ENCODE results near the gene CIART.

Gene CIART

GRCh38 chr1:150262388-150263320, 19.7 kb upstream of the CIART start:
- 86 to 96% methylated on average over 6 of the region's 6 CpGs for WGBS, 2 experiments
- Histone ChIP-seq H3K27ac (ENCODE audit: insufficient read depth, low read depth, low read length, poor library complexity, severe bottlenecking) (no peak overlapping the region), H3K4me3 (ENCODE audit: insufficient read depth, low read depth, low read length) (no peak overlapping the region), H3K4me1 (ENCODE audit: control insufficient read depth, insufficient read depth, low read length) (peaks cover 3% of the 10 kb centered on the region), H3K27me3 (ENCODE audit: control insufficient read depth, insufficient read depth, low read length, poor library complexity, severe bottlenecking) (no peaks in the 10 kb centered on the region), H3K9me3 (ENCODE audit: control insufficient read depth, low read length) (no peaks in the 10 kb centered on the region), H3K36me3 (ENCODE audit: control insufficient read depth, insufficient read depth, low read length) (peaks cover 41% of the 10 kb centered on the region)

GRCh38 chr1:150263549-150263948, 18.8 kb upstream of the CIART start:
- H3K27me3 ChIP-seq (ENCODE audit: control insufficient read depth, insufficient read depth, low read length, poor library complexity, severe bottlenecking): no peaks in the 10 kb centered on the region
- WGBS, 2 experiments: 88 to 94% methylated on average over 6 of the region's 6 CpGs
- H3K27ac ChIP-seq (ENCODE audit: insufficient read depth, low read depth, low read length, poor library complexity, severe bottlenecking): no peak overlapping the region
- no peaks in the 10 kb centered on the region for H3K9me3 ChIP-seq (ENCODE audit: control insufficient read depth, low read length)
- H3K4me3 ChIP-seq (ENCODE audit: insufficient read depth, low read depth, low read length): no peak overlapping the region
- H3K4me1 ChIP-seq (ENCODE audit: control insufficient read depth, insufficient read depth, low read length): peaks cover 7% of the 10 kb centered on the region
- H3K36me3 ChIP-seq (ENCODE audit: control insufficient read depth, insufficient read depth, low read length): peaks cover 41% of the 10 kb centered on the region

GRCh38 chr1:150267896-150268295, 14.5 kb upstream of the CIART start:
- Histone ChIP-seq H3K9me3 (ENCODE audit: control insufficient read depth, low read length) (no peaks in the 10 kb centered on the region), H3K27me3 (ENCODE audit: control insufficient read depth, insufficient read depth, low read length, poor library complexity, severe bottlenecking) (no peaks in the 10 kb centered on the region), H3K36me3 (ENCODE audit: control insufficient read depth, insufficient read depth, low read length) (peaks cover 26% of the 10 kb centered on the region), H3K4me1 (ENCODE audit: control insufficient read depth, insufficient read depth, low read length) (peaks cover 12% of the 10 kb centered on the region), H3K27ac (ENCODE audit: insufficient read depth, low read depth, low read length, poor library complexity, severe bottlenecking) (no peak overlapping the region), H3K4me3 (ENCODE audit: insufficient read depth, low read depth, low read length) (peak overlapping the region; percentile 89)
- WGBS, 2 experiments: 50 to 56% methylated on average over 6 of the region's 6 CpGs

GRCh38 chr1:150268340-150268704, 14.0 kb upstream of the CIART start:
- Histone ChIP-seq H3K27ac (ENCODE audit: insufficient read depth, low read depth, low read length, poor library complexity, severe bottlenecking) (peak overlapping the region; percentile 86), H3K27me3 (ENCODE audit: control insufficient read depth, insufficient read depth, low read length, poor library complexity, severe bottlenecking) (no peaks in the 10 kb centered on the region), H3K4me1 (ENCODE audit: control insufficient read depth, insufficient read depth, low read length) (peaks cover 16% of the 10 kb centered on the region), H3K9me3 (ENCODE audit: control insufficient read depth, low read length) (no peaks in the 10 kb centered on the region), H3K36me3 (ENCODE audit: control insufficient read depth, insufficient read depth, low read length) (peaks cover 23% of the 10 kb centered on the region), H3K4me3 (ENCODE audit: insufficient read depth, low read depth, low read length) (peak overlapping the region; percentile 89)
- 0% methylated on average over 21 of the region's 21 CpGs for WGBS, 2 experiments

DNA sequence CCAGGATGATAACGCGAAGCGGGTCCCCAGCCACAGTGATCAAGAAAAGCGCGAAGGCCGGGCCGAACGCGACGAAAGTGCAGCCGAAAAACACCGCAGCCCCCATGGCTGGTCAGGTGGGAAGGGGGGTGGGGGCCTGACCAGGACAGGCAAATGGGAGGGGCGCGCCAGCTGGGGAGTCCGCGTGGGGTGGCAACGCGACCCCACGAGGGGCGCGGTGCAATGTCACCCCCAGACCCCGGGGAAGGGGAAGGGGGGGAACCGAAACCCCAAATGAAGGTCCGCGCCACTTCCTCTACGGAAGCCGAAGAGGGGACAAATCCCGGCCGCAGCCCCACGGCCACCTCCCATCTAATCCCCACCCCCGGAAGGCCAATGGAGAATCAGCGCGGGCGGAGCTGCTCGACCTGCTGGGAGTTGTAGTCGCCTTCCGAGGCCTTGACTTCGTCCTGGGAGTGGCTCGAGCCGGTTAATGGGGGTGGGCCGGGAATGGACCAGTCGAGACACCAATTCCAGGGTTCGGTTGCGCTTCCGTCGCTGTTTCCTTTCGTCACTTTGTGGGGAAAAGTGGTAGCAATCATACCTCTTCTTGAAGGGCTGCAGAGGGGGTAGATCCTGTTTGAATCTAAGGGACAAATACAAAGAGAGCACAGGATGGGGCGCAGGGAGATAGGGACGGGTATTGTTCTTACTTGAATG, 13.5 kb upstream of the CIART start, which contains the start of gene APH1A:
TSS of gene APH1A (minus strand) at position 312 of the 699 bp plus-strand sequence. CDS start at position 106, 206 bp downstream.
- WGBS, 2 experiments: 1% methylated on average over 49 of the region's 49 CpGs
- Histone ChIP-seq H3K4me3 (ENCODE audit: insufficient read depth, low read depth, low read length) (peak within 1 kb of the TSS; percentile 89), H3K9me3 (ENCODE audit: control insufficient read depth, low read length) (no peaks in the 10 kb centered on the region), H3K27ac (ENCODE audit: insufficient read depth, low read depth, low read length, poor library complexity, severe bottlenecking) (peak within 1 kb of the TSS; percentile 86), H3K4me1 (ENCODE audit: control insufficient read depth, insufficient read depth, low read length) (peaks cover 19% of the 10 kb centered on the region), H3K36me3 (ENCODE audit: control insufficient read depth, insufficient read depth, low read length) (peaks cover 18% of the 10 kb centered on the region), H3K27me3 (ENCODE audit: control insufficient read depth, insufficient read depth, low read length, poor library complexity, severe bottlenecking) (no peaks in the 10 kb centered on the region)

DNA sequence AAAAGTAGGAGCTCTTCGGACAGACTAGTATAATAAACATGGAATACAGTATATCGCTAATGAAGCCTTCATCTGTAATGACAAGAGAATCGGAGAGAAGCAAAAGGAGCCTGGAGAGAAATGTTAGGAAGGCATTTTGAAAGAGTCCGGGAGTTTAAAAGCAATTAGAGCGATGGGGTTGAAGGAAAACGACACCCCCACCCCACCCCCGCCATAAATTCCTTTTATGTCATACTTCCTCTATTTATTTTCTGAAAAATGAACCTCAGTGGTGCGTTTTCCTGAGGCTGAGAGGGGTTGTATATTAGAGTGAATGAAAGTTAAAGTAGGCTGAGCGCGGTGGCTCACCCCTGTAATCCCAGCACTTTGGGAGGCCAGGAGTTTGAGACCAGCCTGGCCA, 12.9 kb upstream of the CIART start:
- H3K9me3 ChIP-seq (ENCODE audit: control insufficient read depth, low read length): no peaks in the 10 kb centered on the region
- peak overlapping the region; percentile 89 for H3K4me3 ChIP-seq (ENCODE audit: insufficient read depth, low read depth, low read length)
- H3K4me1 ChIP-seq (ENCODE audit: control insufficient read depth, insufficient read depth, low read length): peaks cover 19% of the 10 kb centered on the region
- H3K36me3 ChIP-seq (ENCODE audit: control insufficient read depth, insufficient read depth, low read length): peaks cover 13% of the 10 kb centered on the region
- peak overlapping the region; percentile 86 for H3K27ac ChIP-seq (ENCODE audit: insufficient read depth, low read depth, low read length, poor library complexity, severe bottlenecking)
- WGBS, 2 experiments: 60 to 61% methylated on average over 7 to 9 of the region's 10 CpGs
- no peaks in the 10 kb centered on the region for H3K27me3 ChIP-seq (ENCODE audit: control insufficient read depth, insufficient read depth, low read length, poor library complexity, severe bottlenecking)

- H3K36me3 ChIP-seq (ENCODE audit: control insufficient read depth, insufficient read depth, low read length): peaks cover 5% of the 10 kb centered on the region
- H3K4me1 ChIP-seq (ENCODE audit: control insufficient read depth, insufficient read depth, low read length): peaks cover 19% of the 10 kb centered on the region
- WGBS, 2 experiments: 90 to 93% methylated on average over 7 of the region's 7 CpGs
- no peaks in the 10 kb centered on the region for H3K9me3 ChIP-seq (ENCODE audit: control insufficient read depth, low read length)
- no peak overlapping the region for H3K27ac ChIP-seq (ENCODE audit: insufficient read depth, low read depth, low read length, poor library complexity, severe bottlenecking)
- no peaks in the 10 kb centered on the region for H3K27me3 ChIP-seq (ENCODE audit: control insufficient read depth, insufficient read depth, low read length, poor library complexity, severe bottlenecking)
- no peak overlapping the region for H3K4me3 ChIP-seq (ENCODE audit: insufficient read depth, low read depth, low read length)
These were observed 10.9 kb upstream of the CIART start for GRCh38 chr1:150271291-150271959.

DNA sequence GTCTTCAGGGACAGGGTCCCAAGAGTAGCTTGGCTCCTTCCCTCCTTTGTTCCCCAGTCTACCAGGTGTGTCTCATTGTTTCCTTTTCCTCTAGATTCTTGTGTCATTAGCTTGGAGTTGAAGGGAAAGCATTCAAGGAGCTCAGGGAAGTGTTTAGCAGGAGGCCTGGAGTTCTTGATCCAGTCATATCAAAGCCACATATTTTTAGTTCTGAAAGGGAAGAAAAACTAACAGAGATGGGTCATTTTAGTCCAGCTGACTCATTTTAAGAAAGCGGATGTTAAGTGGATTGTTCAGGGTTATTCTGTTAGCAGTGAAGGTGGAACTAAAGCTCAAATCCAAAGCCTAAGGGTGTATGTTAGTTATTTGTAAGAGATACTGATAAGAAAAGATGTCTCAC, 9.0 kb upstream of the CIART start:
- H3K36me3 ChIP-seq (ENCODE audit: control insufficient read depth, insufficient read depth, low read length): peaks cover 6% of the 10 kb centered on the region
- WGBS, 2 experiments: 93 to 97% methylated on average over 1 of the region's 1 CpG
- H3K4me3 ChIP-seq (ENCODE audit: insufficient read depth, low read depth, low read length): peak overlapping the region; percentile 55
- H3K9me3 ChIP-seq (ENCODE audit: control insufficient read depth, low read length): no peaks in the 10 kb centered on the region
- H3K27me3 ChIP-seq (ENCODE audit: control insufficient read depth, insufficient read depth, low read length, poor library complexity, severe bottlenecking): no peaks in the 10 kb centered on the region
- peaks cover 12% of the 10 kb centered on the region for H3K4me1 ChIP-seq (ENCODE audit: control insufficient read depth, insufficient read depth, low read length)
- H3K27ac ChIP-seq (ENCODE audit: insufficient read depth, low read depth, low read length, poor library complexity, severe bottlenecking): no peak overlapping the region

DNA sequence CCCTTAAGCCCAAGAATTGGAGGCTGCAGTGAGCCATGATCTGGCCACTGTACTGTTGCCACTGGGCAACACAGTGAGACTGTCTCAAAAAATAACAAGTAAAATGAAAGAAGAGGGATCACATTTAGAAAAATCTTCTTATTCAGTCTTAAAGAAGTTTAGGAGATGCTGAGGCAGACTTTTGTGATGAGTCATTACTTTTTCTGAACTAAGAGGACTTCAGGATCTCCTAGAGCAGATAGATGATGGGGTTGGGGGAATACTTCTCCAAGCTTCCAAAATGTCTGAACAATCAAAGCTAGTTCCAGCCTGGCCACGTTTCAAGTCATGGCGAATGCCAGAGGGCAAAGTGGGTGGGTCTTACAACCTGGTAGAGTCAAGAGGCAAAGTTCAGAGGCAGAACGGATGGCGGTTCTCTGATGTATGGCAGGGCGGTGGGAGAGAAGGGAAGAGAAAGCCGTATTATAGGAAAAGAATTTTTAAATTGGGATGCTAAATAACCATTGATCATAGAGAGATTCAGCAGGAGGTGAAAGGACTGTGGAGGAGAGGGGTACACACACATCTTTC, 2.1 kb upstream of the CIART start:
- H3K36me3 ChIP-seq (ENCODE audit: control insufficient read depth, insufficient read depth, low read length): peaks cover 11% of the 10 kb centered on the region
- H3K4me3 ChIP-seq (ENCODE audit: insufficient read depth, low read depth, low read length): no peak overlapping the region
- 89 to 90% methylated on average over 6 of the region's 6 CpGs for WGBS, 2 experiments

More for the DNA sequence above, 2.1 kb upstream of the CIART start:
- peaks cover 15% of the 10 kb centered on the region for H3K4me1 ChIP-seq (ENCODE audit: control insufficient read depth, insufficient read depth, low read length)
- peaks cover 9% of the 10 kb centered on the region for H3K27me3 ChIP-seq (ENCODE audit: control insufficient read depth, insufficient read depth, low read length, poor library complexity, severe bottlenecking)
- H3K9me3 ChIP-seq (ENCODE audit: control insufficient read depth, low read length): no peaks in the 10 kb centered on the region
- H3K27ac ChIP-seq (ENCODE audit: insufficient read depth, low read depth, low read length, poor library complexity, severe bottlenecking): no peak overlapping the region
